Lower leg skin (tissue), 4 donors: ENCODE data around the gene SLC35E3. TPM values are rescaled to one million over a fixed set of nuclear protein-coding genes. Genes with fewer than 3 reads are reported as not detected.

Experiments used
- DNase-seq, 2 donors: peaks; one replicate each; pipeline ENCODE4 v3.0.0-alpha.2; 2019; ENCODE audit warnings: low spot score in 2 of 2
- H3K4me3 ChIP-seq: fragments of 200-600 bp; sonication (generic); 2 replicates; pipeline ENCODE4 v1.5.1; 2017; ENCODE audit warnings: mild to moderate bottlenecking, low read depth; ENCODE audit not compliant: poor library complexity, severe bottlenecking
- POLR2A ChIP-seq, 2 donors: fragments of 450-650 bp; IDR thresholded peaks; one replicate each; pipeline ENCODE4 v1.6.1; 2016 to 2017; ENCODE audit warnings: antibody characterized with exemption in 2 of 2, mild to moderate bottlenecking in 1 of 2, moderate library complexity in 1 of 2
- WGBS, 2 donors: methylation state at CpG; one replicate each; pipeline ENCODE4 v1.1.5; 2018; 5-methylcytosine and 5-hydroxymethylcytosine counted together
- intact Hi-C: fragments of 100-400 bp; cut with DNase I; formaldehyde crosslinking; loops from one replicate; pipeline ENCODE4 v1.15.0; 2023; ENCODE audit warnings: low total_unique reads
- total RNA-seq, 4 donors: library from RNA; depleted of rRNA; stranded (reverse); fragments of >200 nt; gene quantifications; one replicate each; pipeline ENCODE4 v1.1.0, GENCODE V29; 2016
- TF ChIP-seq, protein P1 (sequence below), 3 donors: fragments of 450-650 bp; IDR thresholded peaks; one replicate each; pipeline ENCODE4 v1.5.1; 2016; ENCODE audit warnings: antibody characterized with exemption in 3 of 3, mild to moderate bottlenecking in 3 of 3, moderate library complexity in 2 of 3

SLC35E3 gene
- total RNA-seq, 4 donors from 2014 or later = 4.5 to 13.9 (median 6.5) TPM

DNA sequence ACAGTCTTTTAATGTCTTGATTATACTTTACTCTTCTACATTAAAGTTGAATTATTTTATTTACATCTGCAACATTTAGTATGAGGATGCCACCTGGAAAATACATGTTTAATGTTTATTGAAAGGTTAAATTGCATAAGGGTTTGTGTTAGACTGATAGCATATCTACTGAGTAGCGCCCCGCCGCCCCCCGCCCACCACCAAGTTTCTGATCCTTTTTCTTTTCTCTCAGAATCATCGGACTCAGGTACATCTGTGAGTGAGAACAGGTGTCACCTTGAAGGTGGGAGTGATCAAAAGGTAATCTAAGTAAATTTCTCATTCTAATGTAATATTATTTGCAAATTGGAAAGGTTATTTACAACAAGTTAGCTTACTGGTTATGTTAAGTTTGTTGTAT is 78.2 kb downstream of the SLC35E3 start:
- TF ChIP-seq, protein P1, sequence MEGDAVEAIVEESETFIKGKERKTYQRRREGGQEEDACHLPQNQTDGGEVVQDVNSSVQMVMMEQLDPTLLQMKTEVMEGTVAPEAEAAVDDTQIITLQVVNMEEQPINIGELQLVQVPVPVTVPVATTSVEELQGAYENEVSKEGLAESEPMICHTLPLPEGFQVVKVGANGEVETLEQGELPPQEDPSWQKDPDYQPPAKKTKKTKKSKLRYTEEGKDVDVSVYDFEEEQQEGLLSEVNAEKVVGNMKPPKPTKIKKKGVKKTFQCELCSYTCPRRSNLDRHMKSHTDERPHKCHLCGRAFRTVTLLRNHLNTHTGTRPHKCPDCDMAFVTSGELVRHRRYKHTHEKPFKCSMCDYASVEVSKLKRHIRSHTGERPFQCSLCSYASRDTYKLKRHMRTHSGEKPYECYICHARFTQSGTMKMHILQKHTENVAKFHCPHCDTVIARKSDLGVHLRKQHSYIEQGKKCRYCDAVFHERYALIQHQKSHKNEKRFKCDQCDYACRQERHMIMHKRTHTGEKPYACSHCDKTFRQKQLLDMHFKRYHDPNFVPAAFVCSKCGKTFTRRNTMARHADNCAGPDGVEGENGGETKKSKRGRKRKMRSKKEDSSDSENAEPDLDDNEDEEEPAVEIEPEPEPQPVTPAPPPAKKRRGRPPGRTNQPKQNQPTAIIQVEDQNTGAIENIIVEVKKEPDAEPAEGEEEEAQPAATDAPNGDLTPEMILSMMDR (IDR thresholded peaks at IDR 0.05) = no peak
- intact Hi-C loops = no loop called here
- 96 to 97% methylated on average over 5 of the region's 5 CpGs for WGBS, 2 donors
- no peak overlapping the region for H3K4me3 ChIP-seq
- DNase-seq = no peak

DNA sequence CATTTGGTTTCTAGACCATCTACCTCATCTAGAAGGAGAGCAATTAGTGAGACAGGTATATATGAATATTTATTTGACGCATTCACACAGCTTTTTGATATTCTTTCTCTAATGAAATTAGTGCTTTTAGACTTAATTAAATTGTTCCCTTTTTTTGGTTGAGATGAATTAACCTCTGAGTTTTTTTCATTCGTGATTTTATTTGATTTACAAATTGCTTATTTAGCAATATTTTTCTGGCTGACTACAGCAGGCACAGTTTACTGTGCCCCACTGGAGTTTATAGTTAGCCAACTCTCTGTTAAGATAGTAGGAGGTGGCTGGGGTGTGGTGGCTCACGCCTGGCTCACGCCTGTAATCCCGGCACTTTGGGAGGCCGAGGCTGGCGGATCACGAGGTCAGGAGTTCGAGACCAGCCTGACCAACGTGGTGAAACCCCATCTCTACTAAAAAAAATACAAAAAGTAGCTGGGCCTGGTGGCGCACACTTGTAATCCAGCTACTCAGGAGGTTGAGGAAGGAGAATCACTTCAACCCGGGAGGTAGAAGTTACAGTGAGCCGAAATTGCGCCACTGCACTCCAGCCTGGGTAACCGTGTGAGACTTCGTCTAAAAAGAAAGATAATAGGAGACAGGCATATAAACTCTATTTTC is 78.7 kb downstream of the SLC35E3 start:
- WGBS, 2 donors = 95 to 96% methylated on average over 16 of the region's 16 CpGs
- TF ChIP-seq POLR2A (IDR thresholded peaks at IDR 0.05) = no peak
- TF ChIP-seq, protein P1 (IDR thresholded peaks at IDR 0.05) = no peak
- intact Hi-C loops = no loop called here
- H3K4me3 ChIP-seq = no peak overlapping the region
- no peak for DNase-seq

DNA sequence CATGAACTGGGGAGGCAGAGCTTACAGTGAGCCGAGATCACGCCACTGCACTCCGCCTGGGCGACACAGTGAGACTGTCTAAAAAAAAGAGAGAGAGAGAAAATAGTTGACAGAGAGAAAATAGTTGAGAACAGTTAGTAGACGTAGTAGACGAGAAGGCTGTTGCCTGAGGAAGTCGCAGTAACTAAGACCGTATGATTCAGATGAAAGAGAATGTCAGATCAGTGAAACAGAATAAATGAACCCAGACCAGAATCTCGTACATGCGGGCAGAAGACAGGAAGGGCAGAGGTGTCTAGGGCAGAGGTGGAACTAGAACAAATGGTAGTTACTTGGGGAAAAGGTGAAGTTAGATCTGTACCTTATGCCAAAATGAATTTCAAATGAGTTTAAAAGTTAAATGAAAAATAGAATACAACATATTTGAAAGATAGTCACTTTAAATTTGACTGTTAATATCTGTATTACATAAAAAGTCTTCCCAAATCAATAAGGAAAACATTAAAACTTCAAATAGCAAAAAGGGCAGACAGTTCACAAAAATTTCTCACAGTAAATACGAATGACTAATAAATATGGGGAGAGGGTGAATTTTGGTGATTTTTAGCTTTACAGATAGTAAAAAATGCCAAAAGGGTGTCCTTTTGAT is 79.7 kb downstream of the SLC35E3 start:
- TF ChIP-seq POLR2A (IDR thresholded peaks at IDR 0.05) = no peak
- TF ChIP-seq, protein P1 (IDR thresholded peaks at IDR 0.05) = no peak
- WGBS, 2 donors = 90 to 92% methylated on average over 11 of the region's 11 CpGs
- no peak for DNase-seq
- H3K4me3 ChIP-seq = no peak overlapping the region
- intact Hi-C loops = no loop called here

DNA sequence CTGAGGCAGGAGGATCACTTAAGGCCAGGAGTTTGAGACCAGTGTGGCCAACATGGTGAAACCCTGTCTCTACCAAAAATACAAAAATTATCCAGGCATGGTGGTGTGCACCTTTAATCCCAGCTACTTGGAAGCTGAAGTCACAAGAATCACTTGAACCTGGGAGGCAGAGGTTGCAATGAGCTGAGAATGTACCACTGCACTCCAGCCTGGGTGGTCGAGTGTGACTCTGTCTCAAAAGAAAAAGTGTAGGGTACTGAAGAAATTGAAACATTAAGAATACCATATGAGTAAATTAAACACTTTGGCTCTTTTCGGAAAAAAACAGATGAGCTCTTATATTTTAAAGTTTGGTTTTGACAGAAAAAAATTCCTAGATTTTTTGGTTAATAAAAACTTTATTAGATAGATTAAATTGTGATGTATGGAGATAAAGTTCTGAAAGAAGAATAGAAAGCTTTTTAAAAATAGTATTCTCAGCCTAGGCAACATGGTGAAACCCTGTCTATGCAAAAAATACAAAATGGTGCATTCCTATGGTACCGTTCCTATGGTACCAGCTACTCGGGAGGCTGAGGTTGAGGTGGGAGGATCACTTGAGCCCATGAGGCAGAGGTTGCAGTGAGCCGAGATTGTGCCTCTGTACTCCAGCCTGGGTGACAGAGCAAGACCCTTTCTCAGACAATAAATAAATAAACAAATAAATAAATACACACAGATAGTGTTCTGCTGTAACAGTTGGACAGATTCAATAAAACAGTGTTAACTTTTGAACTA is 82.1 kb downstream of the SLC35E3 start:
- intact Hi-C loops = no loop called here
- no peak for TF ChIP-seq POLR2A (IDR thresholded peaks at IDR 0.05)
- TF ChIP-seq, protein P1 (IDR thresholded peaks at IDR 0.05) = no peak
- WGBS, 2 donors = 88% methylated on average over 5 of the region's 5 CpGs
- DNase-seq = no peak
- no peak overlapping the region for H3K4me3 ChIP-seq

DNA sequence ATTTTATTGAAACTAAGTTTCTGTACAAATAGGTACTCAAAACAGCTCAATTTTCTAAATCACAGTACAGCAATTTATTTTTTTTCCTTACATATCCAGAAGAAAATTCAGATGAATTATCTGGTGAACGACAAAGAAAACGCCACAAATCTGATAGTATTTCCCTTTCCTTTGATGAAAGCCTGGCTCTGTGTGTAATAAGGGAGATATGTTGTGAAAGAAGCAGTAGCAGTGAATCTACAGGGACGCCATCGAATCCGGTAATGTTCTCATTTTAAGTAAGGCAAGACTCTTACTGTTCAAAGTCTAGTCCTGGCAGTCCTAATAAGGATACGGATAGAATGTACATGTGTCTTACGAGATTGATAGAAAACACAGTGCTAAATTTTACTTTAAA is 82.7 kb downstream of the SLC35E3 start:
- DNase-seq = no peak
- WGBS, 2 donors = 91 to 92% methylated on average over 7 of the region's 7 CpGs
- intact Hi-C loops = no loop called here
- no peak for TF ChIP-seq POLR2A (IDR thresholded peaks at IDR 0.05)
- TF ChIP-seq, protein P1 (IDR thresholded peaks at IDR 0.05) = no peak
- no peak overlapping the region for H3K4me3 ChIP-seq

Other genes starting within 250 kb of the SLC35E3 start
- gene RAP1B, start 135.3 kb upstream of the SLC35E3 start, total RNA-seq = 100 to 1,000 TPM in 3 of 4 donors, 10 to 100 TPM in 1; 96.1 to 183 (median 123) TPM
- 10 to 100 TPM; 19.3 to 41.7 (median 31.9) TPM for gene NUP107, start 59.2 kb upstream of the SLC35E3 start, total RNA-seq
- 10 to 100 TPM; 50.0 to 73.4 (median 60.3) TPM for gene MDM2, start 62.0 kb downstream of the SLC35E3 start, total RNA-seq
- gene CPM, start 187.0 kb downstream of the SLC35E3 start, total RNA-seq = 100 to 1,000 TPM in 3 of 4 donors, 10 to 100 TPM in 1; 76.1 to 149 (median 123) TPM